MCF 10A (cell line): Measurements from ENCODE around the gene ARSI. TPM values are rescaled to one million over a fixed set of nuclear protein-coding genes. Genes with fewer than 3 reads are reported as not detected.

Experiments used
- BruUV-seq: library from RNA; stranded (reverse); fragments of 400-500 nt; replicated peaks from 2 replicates; lab custom pipeline; 2021; lab: Mats Ljungman, UMichigan
- CTCF ChIA-PET: fragments of 300-600 bp; sonication (Branson Sonifier 250); formaldehyde crosslinking; extraction: SDS; loops from one replicate; lab custom pipeline; 2021; ENCODE audit warnings: antibody characterized with exemption, inconsistent platforms; lab: Yijun Ruan, JAX
- POLR2A ChIA-PET: fragments of 300-600, 350-650 bp; sonication (Branson Sonifier 250); formaldehyde crosslinking; extraction: SDS; loops from one replicate; lab custom pipeline; 2020; ENCODE audit warnings: antibody characterized with exemption, inconsistent platforms; lab: Yijun Ruan, JAX
- DNase-seq: peaks from one replicate; pipeline ENCODE4 v3.0.0-alpha.2; 2018; ENCODE audit not compliant: unreplicated experiment
- H3K27ac Mint-ChIP-seq: one replicate; pipeline ENCODE4 v1.8.0; 2022; ENCODE audit warnings: mild to moderate bottlenecking, low read depth, mixed read lengths; ENCODE audit not compliant: unreplicated experiment
- H3K27me3 Mint-ChIP-seq: one replicate; pipeline ENCODE4 v1.8.0; 2022; ENCODE audit warnings: mixed read lengths; ENCODE audit not compliant: insufficient read depth, unreplicated experiment
- H3K36me3 Mint-ChIP-seq: one replicate; pipeline ENCODE4 v1.8.0; 2022; ENCODE audit warnings: mild to moderate bottlenecking, moderate library complexity, mixed read lengths; ENCODE audit not compliant: insufficient read depth, unreplicated experiment
- H3K4me1 Mint-ChIP-seq: one replicate; pipeline ENCODE4 v1.8.0; 2022; ENCODE audit warnings: mixed read lengths; ENCODE audit not compliant: insufficient read depth, unreplicated experiment
- H3K4me3 Mint-ChIP-seq: one replicate; pipeline ENCODE4 v1.8.0; 2022; ENCODE audit warnings: mild to moderate bottlenecking, moderate library complexity, mixed read lengths; ENCODE audit not compliant: unreplicated experiment
- H3K9me3 Mint-ChIP-seq: one replicate; pipeline ENCODE4 v1.8.0; 2022; ENCODE audit warnings: mixed read lengths; ENCODE audit not compliant: unreplicated experiment
- intact Hi-C: fragments of 100-400 bp; cut with micrococcal nuclease; formaldehyde crosslinking; loops from 2 replicates; pipeline ENCODE4 v1.14.1; 2022
- total RNA-seq: library from RNA; stranded (reverse); gene quantifications from 2 replicates; pipeline ENCODE4 v1.2.3, GENCODE V29; 2022
- TF ChIP-seq, protein P1 (sequence below): fragments of 200-600 bp; IDR thresholded peaks from one replicate; pipeline ENCODE4 v1.8.0; 2022; ENCODE audit warnings: antibody characterized with exemption, mild to moderate bottlenecking; ENCODE audit not compliant: unreplicated experiment

The ARSI gene
- total RNA-seq, 1 experiment from 2014 or later, result 0.19 TPM

- CTCF ChIA-PET, result interaction anchor here (1.2 to 1.8 kb wide), 3 partner anchors 11 to 47 kb away, joined by 4 to 10 read pairs (median 6); no protein-coding TSS in a partner anchor
- DNase-seq, result no peak
- Mint-ChIP-seq H3K36me3 (no peaks in the 10 kb centered on the region), H3K4me3 (no peak overlapping the region), H3K9me3 (no peaks in the 10 kb centered on the region), H3K4me1 (no peaks in the 10 kb centered on the region), H3K27ac (no peak overlapping the region), H3K27me3 (no peaks in the 10 kb centered on the region)
- BruUV-seq, result no TSS peak
- TF ChIP-seq, protein P1, sequence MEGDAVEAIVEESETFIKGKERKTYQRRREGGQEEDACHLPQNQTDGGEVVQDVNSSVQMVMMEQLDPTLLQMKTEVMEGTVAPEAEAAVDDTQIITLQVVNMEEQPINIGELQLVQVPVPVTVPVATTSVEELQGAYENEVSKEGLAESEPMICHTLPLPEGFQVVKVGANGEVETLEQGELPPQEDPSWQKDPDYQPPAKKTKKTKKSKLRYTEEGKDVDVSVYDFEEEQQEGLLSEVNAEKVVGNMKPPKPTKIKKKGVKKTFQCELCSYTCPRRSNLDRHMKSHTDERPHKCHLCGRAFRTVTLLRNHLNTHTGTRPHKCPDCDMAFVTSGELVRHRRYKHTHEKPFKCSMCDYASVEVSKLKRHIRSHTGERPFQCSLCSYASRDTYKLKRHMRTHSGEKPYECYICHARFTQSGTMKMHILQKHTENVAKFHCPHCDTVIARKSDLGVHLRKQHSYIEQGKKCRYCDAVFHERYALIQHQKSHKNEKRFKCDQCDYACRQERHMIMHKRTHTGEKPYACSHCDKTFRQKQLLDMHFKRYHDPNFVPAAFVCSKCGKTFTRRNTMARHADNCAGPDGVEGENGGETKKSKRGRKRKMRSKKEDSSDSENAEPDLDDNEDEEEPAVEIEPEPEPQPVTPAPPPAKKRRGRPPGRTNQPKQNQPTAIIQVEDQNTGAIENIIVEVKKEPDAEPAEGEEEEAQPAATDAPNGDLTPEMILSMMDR, result no peak
- intact Hi-C loops, result no loop called here
- POLR2A ChIA-PET, result interaction anchor here (1.1 to 1.2 kb wide), 2 partner anchors 8 to 11 kb away, joined by 3 to 4 read pairs; no protein-coding TSS in a partner anchor
Measured at GRCh38 chr5:150311015-150311692, 8.4 kb upstream of the ARSI start.

GRCh38 chr5:150310246-150310645 is 7.5 kb upstream of the ARSI start:
- no peaks in the 10 kb centered on the region for H3K27me3 Mint-ChIP-seq
- no peak overlapping the region for H3K27ac Mint-ChIP-seq
- H3K9me3 Mint-ChIP-seq, result no peaks in the 10 kb centered on the region
- no peak for DNase-seq
- H3K4me3 Mint-ChIP-seq, result no peak overlapping the region
- intact Hi-C loops, result no loop called here
- ChIA-PET CTCF (interaction anchor here (0.7 to 1.8 kb wide), 4 partner anchors 11 to 46 kb away, joined by 3 to 10 read pairs (median 5); no protein-coding TSS in a partner anchor), POLR2A (interaction anchor here (1.1 kb wide), 1 partner anchor 9 kb away, joined by 3 read pairs; no protein-coding TSS in a partner anchor)
- TF ChIP-seq, protein P1, result no peak
- no TSS peak for BruUV-seq
- H3K4me1 Mint-ChIP-seq, result peaks cover 6% of the 10 kb centered on the region
- no peaks in the 10 kb centered on the region for H3K36me3 Mint-ChIP-seq

DNA sequence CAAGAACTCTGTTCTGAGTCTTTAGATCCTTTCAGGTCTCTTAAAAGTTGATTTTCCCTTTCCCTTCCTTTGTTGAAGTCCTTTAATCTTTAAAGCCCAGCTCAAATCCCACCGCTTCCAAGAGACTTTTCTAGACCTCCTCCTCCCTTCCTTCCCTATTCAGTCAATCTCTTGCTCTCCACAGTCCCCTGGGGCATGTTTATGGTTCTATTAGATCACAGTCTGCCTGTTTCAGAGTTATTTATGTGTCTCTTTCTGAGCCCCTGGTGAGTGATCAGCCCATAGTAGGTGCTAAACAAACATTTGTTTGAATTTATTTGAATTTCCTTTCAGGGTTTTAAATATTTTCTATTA is 7.2 kb upstream of the ARSI start:
- Mint-ChIP-seq H3K36me3 (no peaks in the 10 kb centered on the region), H3K9me3 (no peaks in the 10 kb centered on the region), H3K27me3 (no peaks in the 10 kb centered on the region), H3K4me1 (peaks cover 7% of the 10 kb centered on the region), H3K27ac (no peak overlapping the region), H3K4me3 (no peak overlapping the region)
- TF ChIP-seq, protein P1, result no peak
- intact Hi-C loops, result no loop called here
- CTCF ChIA-PET, result interaction anchor here (1.4 to 1.8 kb wide), 2 partner anchors 40 to 457 kb away, joined by 3 to 10 read pairs; no protein-coding TSS in a partner anchor
- POLR2A ChIA-PET, result interaction anchor here (1.6 kb wide), 1 partner anchor 11 kb away, joined by 12 read pairs; no protein-coding TSS in a partner anchor
- no peak for DNase-seq
- no TSS peak for BruUV-seq

GRCh38 chr5:150309101-150309885 is 6.6 kb upstream of the ARSI start:
- ChIA-PET POLR2A (interaction anchor here (1.6 to 1.8 kb wide), 3 partner anchors 8 to 11 kb away, joined by 8 to 12 read pairs (median 9); no protein-coding TSS in a partner anchor), CTCF (interaction anchor here (1.4 to 1.8 kb wide), 2 partner anchors 41 to 457 kb away, joined by 3 to 10 read pairs; no protein-coding TSS in a partner anchor)
- intact Hi-C loops, result no loop called here
- Mint-ChIP-seq H3K36me3 (no peaks in the 10 kb centered on the region), H3K27ac (no peak overlapping the region), H3K4me1 (peaks cover 7% of the 10 kb centered on the region), H3K27me3 (no peaks in the 10 kb centered on the region), H3K4me3 (no peak overlapping the region), H3K9me3 (no peaks in the 10 kb centered on the region)
- TF ChIP-seq, protein P1, result no peak
- DNase-seq, result no peak
- no TSS peak for BruUV-seq
